Measurements from ENCODE around the gene KLHDC4. TPM values are rescaled to one million over a fixed set of nuclear protein-coding genes. Genes with fewer than 3 reads are reported as not detected.
"Not testable (repeated sequence)": the region's sequence is repeated elsewhere in the genome, so short reads cannot be mapped to it uniquely, and the experiment has no call there.

The KLHDC4 gene
- total RNA-seq, 1 experiment from 2014 or later = 11.6 TPM

DNA sequence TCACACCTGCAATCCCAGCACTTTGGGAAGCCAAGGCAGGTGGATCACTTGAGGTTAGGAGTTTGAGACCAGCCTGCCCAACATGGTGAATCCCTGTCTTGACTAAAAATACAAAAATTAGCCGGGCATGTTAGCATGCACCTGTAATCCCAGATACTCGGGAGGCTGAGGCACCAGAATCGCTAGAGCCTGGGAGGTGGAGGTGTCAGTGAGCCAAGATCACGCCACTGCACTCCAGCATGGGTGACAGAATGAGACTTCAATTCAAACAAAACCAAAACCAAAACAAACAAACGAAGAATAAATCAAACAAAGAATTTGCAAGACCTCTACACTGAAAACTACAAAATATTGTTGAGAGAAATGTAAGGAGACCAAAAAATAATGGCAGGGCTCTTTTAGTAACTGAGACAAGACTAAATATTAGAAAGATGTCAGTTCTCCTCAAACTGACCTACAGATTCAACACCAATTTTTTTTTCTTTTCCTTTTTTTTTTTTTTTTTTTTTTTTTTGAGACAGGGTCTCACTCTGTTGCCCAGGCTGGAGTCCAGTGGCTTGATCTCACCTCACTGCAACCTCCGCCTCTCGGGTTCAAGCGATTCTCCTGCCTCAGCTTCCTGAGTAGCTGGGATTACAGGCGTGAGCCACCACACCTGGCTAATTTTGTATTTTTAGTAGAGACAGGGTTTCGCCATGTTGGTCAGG, 23.1 kb upstream of the KLHDC4 start:
- not testable (repeated sequence) for DNase-seq (ENCODE audit: low read depth)

DNA sequence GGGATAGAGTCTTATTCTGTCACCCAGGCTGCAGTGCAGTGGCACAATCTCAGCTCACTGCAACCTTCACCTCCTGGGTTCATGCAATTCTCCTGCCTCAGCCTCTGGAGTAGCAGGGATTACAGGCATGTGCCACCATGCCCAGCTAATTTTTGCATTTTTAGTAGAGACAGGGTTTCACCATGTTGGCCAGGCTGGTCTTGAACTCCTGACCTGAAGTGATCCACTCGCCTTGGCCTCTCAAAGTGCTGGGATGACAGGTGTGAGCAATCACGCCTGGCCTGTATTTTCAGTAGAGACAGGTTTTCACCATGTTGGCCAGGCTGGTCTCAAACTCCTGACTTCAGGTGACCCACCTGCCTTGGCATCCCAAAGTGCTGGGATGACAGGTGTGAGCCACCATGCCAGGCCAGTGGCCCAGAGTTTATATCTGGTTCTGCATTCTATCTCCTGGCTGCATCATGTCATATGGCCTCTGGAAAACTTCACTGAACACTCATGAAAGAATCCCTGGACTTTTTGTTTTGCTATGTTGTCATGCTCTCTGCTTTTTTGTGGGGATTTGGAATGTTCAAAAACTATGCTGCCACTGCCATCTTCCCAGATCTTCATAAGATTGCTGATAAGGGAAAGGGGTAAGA, 21.8 kb upstream of the KLHDC4 start:
- DNase-seq (ENCODE audit: low read depth) = not testable (repeated sequence)

DNA sequence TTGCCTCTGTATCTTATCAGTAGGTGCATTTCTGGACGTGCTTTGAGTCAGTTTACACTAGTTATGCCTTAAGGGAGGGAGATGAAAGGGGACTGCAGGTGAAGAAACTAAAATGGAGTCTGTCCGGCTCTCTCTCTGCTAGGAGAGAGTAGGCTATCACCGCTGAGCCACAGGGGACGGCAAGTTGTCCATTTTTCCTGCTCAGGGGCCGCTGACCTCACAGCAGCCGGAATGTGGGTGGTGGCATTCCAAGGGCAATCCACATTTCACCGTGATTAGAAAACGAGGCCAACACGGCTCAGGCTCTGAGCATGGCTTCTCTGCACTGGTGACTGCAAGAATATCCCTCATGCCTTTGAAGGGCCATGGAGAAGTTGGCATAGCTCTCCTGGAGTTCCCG, 19.0 kb upstream of the KLHDC4 start:
- DNase-seq (ENCODE audit: low read depth) = no peak

DNA sequence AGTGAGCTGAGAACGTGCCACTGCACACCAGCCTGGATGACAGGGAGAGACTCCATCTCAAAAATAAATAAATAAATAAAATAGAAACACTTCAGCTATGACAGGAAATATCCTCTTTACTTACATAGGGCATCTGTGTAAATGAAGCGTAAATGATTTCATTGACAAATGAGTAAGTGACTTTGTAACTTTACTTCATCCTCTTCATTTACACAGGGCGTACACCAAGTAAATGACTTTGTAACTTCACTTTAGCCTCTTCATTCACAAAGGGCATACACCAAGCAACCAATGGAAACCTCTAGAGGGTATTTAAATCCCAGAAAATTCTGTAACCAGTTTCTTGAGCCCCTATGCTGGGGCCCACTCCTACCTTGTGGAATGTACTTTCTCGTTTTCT, 16.2 kb upstream of the KLHDC4 start:
- no peak for DNase-seq (ENCODE audit: low read depth)

DNA sequence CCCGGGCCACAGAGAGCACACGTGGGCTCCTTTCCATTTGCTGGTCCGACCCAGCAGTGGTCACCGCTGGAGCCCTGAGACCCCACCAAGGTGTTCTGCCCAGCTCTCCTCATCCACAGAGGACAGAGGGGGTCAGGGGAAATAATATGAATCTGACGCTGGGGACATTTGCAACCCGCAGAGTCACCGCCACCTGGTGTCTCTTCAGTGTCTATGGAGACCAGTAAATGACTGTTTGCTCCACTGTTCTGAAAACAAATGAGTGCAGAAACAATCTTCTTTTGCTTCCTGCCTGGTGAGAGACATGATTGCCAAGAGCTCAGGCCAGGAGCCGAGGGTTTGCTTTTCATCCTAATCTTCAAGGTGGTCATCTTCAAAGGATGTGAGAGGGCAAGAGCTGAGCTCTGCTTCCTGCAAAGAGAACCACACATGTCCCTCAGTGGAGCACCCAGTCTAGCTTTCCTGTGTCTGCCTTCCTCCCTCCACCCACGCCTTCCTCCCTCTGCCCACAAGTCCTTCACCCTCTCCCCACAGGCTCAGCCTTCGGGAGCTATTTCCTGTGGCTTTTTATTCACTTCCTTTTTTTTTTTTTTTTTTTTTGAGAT, 14.7 kb upstream of the KLHDC4 start:
- DNase-seq (ENCODE audit: low read depth) = peak; percentile 81

DNA sequence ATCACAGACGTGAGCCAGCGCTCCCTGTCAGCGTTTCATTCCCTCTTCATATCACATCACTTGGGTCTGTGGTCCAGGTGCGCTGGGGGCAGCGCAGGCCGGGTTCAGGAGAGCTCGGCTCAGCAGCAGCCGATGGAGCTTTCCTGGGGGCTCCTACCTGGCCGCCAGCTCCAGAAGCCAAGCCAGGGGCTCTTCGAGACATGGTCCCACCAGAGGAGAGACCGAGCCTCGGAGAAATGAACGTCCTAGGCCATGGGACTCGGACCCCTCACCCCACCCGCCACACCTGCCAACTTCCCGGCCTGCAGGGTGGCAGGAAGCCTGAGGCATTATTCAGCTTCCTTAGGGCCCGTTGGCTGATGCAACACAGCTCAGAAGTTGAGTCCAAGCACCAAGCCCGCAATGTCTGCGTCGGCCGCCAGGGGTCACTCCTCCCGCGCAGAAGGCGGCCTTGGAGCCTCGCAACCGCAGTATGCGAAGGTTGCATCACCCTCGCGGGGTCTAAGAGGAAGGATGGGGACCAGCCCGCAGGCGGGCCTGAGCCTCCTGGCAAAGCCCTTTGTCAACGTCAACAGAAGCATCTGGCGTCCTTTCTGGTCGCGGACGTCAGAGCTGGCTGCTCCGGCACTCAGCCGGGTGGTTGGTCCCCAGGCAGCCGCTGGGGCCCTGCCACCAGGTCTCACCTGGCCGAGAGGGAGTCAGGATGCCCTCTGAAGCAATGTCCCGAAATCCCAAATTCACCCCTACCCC, 13.2 kb upstream of the KLHDC4 start:
- DNase-seq (ENCODE audit: low read depth) = peak; percentile 93

DNA sequence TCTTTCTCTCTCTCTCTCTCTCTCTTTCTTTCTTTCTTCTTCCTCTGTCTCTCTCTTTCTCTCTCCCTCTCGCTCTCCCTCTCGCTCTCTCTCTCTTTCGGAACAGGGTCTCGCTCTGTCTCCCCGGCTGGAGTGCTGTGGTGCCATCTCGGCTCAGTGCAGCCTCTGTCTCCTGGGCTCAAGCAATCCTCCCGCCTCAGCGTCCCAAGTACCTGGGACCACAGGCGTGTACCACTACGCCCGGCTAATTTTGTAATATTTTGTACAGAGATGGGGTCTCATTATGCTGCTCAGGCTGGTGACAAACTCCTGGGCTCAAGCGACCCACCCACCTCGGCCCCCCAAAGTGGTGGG, 12.7 kb upstream of the KLHDC4 start:
- DNase-seq (ENCODE audit: low read depth) = no peak

DNA sequence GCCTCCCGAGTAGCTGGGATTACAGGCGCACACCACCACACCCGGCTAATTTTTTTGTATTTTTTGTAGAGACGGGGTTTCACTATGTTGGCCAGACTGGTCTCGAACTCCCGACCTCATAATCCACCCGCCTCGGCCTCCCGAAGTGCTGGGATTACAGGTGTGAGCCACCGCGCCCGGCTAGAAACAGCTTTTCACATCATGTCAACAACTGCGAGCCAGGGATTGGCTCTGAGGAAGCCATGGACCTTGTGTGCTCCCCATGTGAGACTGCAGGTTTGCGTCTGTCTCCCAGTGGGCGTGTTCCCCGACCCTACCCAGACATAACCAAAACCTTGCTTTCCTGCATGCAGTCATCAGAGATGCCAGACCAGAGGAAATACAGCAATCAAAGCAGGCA, 8.1 kb upstream of the KLHDC4 start:
- DNase-seq (ENCODE audit: low read depth) = not testable (repeated sequence)

DNA sequence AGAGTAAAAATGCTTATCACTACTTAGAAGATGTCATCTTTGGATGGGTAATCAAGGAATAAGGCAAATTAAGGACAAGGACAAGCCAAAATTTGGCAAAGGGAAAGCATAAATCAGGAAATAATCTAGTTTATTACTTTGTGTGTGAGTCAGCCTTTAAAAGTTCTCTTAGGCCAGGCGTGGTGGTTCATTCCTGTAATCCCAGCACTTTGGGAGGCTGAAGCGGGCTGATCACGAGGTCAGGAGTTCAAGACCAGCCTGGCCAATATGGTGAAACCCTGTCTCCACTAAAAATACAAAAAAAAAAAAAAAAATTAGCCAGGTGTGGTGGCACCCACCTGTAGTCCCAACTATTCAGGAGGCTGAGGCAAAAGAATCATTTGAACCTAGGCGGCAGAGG, 1.7 kb upstream of the KLHDC4 start:
- DNase-seq (ENCODE audit: low read depth) = not testable (repeated sequence)

DNA sequence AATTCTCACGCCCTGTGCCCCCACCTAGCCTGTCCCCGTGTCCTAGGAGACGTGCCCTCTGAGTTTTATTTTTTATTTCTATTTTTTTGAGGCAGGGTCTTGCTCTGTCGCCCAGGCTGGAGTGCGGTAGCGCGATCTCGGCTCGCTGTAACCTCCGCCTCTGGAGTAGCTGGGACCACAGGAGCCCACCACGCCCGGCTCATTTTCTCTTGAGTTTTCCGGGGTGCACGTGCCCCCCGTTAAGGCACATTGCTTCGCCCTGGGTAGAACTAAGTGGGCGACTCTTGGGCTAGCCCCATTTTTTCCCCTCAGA, 655 bp upstream of the KLHDC4 start:
- DNase-seq (ENCODE audit: low read depth) = no peak

DNA sequence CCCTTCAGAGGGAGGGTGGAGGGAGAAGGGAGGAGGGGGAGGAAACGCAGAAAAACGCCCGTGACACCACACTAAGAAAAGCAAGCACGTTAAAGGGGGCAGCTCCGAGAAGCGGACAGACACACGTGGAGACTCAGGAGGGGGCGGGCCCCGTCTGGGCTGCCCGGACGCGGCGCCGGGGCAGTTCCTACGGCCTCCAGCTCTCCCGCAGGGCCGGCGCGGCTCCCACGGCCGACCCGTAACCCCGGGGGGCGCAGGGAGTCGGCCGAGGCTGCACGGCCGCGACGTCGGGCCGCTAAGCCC, 362 bp downstream of the KLHDC4 start:
- DNase-seq (ENCODE audit: low read depth) = peak; percentile 27

DNA sequence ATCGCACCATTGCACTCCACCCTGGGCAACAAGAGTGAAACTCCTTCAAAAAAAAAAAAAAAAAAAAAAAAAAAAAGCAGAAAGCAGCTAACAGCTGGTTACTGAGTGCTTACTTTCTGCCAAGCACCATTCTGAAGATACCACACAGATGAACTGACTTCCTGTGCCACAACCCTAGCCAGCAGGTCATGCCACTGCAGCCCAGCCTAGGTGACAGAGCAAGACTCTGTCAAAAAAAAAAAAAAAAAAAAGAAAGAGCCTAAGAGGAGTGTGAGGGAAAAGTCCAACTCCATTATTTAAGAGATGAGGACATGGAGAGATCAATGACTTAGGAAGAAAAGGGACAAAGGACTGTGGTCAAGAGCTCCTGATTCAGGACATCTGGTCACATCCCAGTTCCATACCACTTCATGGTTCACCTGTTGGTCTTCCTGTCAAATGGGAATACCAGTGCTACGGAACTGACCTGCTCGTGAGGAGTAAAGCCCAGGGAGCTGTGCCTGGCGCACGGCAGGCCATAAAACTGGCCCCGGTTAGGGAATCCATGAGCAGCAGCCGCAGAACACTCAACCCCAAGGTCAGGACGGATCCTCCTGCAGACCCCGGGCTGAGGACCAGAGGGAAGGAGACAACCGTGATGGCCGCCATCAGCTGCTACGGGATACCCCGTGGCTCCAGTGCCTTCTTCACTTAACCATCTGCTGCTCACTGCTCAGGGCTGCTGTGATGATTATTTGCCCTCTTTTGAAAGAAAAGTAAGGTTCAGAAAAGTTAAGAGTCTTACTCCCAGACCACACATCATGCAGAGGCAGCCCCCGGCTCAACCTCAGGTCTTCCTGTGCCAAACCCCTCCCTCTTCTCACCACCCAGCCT, 950 bp downstream of the KLHDC4 start:
- no peak for DNase-seq (ENCODE audit: low read depth)

DNA sequence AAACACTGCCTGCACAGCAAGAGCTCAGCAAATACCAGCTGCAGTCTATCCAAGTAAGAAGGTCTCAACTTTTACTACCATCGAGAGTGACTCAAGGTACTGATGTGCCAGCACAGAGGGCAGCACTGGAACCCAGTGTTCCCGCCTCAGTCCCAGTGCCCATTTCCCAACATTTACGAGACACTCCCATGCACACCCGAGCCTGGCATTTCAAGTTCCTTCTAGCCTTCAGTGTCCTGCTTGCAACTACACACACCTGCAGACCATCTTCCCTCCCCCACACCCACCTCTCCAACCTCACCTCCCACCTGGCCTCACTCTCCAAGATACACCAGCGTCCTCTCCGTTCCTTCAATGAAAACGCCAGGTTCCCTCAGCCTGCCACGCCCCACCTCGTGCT, 3.2 kb downstream of the KLHDC4 start:
- DNase-seq (ENCODE audit: low read depth) = no peak

DNA sequence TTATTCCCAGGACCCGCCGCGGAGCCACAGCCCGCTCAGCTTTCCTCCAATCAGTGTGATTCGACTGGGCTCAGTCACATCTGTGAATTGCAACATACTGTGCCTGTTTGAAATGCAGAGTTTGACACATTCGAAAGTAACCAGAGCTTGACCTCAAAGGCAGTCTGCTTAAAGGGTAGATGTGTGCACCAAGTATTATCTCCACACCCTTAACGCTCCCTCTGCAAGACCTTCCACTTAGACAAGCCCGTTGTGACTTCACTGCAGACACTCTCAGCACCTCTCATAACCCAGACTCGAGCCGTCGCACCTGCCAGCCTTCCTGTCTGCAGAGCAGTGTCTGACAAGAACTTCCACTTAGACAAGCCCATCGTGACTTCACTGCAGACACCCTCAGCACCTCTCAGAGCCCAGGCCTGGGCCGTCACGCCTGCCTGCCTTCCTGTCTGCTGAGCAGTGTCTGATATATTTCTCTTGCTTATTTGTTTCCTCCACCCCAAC, 3.7 kb downstream of the KLHDC4 start:
- DNase-seq (ENCODE audit: low read depth) = no peak

DNA sequence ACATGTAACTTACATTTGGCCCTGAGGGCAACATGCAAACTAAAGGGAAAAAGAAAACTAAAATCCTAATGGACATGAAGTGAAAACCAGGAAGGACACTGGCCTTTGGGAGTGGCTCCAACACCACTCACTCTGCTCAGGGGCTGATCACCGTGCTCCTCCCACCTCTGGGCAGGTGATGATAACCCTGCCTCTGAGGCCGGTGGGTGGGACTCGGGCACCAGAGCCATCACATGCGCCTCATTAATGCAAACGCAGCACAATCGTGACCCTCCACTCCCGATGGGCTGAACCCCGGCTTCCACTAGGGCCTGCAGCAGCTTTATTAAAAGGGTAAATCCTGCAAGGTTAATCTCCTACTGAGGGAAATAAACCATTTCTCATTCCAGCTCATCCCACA, 4.7 kb downstream of the KLHDC4 start:
- no peak for DNase-seq (ENCODE audit: low read depth)

DNA sequence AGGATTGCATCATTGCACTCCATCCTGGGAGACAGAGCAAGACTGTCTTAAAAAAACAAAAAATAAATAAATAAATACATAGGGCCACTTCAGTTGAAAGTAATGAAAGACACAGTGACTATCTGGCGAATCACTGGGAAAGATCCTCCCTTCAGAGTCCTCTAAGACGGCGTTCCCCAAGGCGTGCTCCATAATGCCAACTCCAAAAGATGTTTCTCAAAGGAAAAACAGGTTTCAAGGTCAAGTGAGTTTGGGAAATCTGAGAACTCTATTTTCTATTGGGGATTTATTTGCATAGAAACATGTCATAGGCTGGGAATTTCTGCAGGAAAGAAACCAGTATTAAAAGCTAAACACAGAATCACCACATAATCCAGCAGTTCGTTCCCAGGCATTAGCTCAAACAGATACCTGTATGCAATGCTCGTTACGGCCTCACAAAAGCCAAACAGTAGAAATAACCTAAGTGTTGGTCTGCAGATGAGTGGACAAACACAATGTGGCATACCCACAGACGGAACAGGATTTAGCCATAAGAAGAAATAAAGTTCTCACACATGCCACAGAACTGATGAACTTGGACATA, 7.9 kb downstream of the KLHDC4 start:
- DNase-seq (ENCODE audit: low read depth) = peak; percentile 23

DNA sequence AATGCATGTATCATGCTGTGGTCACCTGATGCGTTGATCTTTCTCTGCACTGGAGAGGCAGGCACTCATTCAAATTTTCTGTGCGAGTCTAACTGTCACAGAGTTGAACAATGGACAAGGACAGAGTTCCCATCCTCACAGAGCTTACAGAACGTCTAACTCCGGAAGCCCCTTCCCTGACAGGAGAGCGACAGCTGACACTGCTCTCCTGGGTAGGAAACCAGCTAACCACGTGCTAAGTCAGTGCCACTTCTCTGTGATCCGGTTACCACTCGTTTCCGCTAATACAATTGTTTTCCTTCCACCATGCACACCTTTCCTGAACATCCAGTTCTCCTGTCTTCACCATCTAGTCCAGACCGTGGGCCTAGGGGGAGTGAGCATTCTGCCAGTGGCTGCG, 11.3 kb downstream of the KLHDC4 start:
- DNase-seq (ENCODE audit: low read depth) = no peak

DNA sequence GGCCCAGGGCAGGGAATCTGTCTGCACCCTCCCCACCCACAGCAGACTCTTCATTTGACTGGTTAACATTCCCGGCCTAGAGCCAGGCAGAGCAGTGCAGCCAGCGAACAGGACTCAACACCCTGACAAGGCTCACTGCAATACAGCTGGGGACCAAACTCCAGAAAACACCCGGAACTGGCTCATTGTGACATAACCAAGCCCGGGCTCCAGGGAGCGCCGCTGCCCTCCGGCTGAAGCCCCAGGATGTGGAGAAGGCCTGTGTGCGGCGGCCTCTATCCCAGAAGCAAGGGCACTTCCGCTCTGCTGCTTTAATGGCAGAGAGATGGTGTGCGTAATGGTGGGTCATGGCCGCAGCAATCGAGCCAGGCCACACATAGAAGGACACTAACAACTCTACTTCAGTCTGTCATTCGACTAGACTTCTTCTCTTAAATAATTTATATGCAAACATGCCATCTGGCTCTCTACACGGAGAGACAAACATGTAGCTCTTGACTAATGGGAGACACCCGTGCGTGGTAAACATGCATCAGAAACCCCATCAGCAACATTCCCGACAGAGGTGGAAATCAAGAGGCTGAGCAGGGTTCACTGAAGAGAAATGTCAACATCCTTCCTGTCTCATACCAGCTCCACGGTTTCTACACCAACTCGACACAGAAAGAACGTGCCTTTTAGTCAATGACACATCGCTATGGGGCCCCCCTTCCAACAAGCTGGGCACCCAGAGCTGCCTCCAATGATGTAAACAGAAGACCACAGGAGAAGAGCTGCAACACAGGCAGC, 18.0 kb downstream of the KLHDC4 start:
- no peak for DNase-seq (ENCODE audit: low read depth)

DNA sequence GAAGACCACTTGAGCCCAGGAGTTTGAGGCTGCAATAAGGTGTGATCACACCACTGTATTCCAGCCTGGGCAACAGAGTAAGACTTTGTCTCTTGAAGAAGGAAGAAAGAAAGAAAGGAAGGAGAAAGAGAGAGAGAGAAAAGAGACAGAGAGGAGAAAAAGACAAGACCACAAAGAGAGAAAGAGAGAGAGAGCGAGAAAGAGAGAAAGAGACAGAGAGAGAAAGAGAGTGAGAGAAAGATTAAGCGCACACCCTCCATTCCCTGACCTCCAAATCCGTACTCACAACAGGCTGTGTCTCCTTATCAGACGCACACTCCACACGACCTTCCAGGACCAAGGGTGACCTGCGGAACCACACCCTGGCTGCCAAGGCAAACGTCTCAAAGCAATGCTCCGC, 19.6 kb downstream of the KLHDC4 start:
- no peak for DNase-seq (ENCODE audit: low read depth)

DNA sequence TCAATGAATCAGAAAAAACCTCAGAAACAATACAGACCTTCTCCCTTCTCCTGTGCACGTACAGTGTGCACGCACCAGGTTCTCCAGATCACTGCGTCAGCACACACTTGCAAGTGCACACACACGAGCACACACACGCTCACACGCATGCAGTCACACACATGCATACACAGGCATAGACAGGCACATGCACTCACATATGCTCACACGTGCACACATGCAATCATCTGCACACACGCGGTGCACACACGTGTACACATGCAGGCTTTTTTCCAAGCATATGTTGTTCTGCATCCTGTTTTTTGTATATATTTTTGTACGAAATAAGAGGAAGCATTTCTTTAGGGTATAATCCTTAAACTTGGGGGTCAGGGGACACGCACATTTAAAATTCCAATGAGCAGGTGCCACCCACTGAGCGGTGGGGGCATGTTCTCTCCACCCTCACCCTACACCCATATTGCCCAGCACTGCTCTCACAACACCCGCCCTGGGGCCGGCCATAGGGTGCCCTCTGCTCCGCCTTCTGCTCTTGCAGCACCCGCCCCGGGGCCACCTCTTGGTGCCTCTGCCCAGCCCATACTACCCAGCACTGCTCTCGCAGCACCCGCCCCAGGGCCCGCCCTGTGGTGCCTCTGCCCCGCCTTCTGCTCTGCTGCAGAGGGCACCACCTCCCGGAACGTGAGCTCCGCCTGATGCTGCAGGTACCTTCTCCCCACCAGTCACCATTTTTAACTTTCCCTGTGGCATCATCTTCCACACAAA, 20.9 kb downstream of the KLHDC4 start:
- DNase-seq (ENCODE audit: low read depth) = no peak
